ENCODE results near the gene ATP6V1B1. TPM values are rescaled to one million over a fixed set of nuclear protein-coding genes. Genes with fewer than 3 reads are reported as not detected.

ATP6V1B1 gene
- total and polyA plus RNA-seq, 2 of the 13 experiments (the other 11 are each of a cell fraction or from before 2014, with no cell fraction given), result 0.58 to 1.6 TPM

DNA sequence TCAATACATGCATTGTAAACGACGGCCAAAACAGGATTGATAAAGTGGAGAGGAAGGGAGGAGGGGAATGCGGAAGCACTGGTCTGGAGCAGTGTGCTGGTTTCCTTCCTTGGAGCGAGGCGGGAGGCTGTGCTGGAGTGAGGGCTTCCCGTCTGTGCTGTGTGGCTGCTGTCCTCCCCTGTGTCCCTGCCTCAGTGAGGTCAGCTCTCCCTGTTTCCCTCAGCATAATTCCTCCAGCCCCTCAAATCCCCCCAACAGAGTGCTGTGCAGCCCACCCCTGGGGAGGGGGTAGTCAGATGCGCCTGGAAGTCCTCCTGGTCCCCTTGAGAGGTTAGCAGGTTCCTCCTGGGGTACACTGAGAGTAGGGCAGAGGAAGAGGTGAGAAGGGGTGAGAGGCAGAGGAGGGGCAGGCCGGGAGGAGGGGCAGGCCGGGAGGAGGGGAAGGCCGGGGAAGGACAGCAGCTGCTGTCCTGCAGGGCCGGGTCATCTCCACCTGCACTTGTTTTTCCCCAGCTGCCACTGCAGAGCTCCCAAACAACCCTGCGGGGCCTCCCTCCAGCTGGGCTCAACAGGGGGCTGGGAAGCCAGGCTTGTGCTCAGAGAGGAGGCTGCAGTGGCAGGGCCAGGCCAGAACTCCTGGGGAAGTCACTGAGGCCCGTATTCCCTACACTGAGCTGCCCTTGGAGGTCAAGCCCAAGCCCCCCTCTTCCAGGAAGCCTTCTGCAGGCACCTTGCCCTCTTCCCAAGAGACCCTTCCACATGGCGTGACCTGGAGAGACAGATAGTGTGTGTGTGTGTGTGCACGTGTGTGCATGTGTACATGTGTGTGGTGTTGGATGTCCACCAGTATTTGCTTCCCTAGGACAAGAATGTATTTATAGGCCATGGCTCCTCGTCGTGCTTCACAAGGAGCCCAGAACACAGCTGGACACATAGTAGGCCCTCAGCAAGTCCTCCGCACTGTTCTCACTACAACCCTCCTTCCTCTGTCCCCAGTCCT is 13.2 kb upstream of the ATP6V1B1 start (continued):
- TF ChIP-seq BHLHE40 (IDR thresholded peaks at IDR 0.05; ENCODE audit: low read length), result no peak
- TF ChIP-seq, protein P1, sequence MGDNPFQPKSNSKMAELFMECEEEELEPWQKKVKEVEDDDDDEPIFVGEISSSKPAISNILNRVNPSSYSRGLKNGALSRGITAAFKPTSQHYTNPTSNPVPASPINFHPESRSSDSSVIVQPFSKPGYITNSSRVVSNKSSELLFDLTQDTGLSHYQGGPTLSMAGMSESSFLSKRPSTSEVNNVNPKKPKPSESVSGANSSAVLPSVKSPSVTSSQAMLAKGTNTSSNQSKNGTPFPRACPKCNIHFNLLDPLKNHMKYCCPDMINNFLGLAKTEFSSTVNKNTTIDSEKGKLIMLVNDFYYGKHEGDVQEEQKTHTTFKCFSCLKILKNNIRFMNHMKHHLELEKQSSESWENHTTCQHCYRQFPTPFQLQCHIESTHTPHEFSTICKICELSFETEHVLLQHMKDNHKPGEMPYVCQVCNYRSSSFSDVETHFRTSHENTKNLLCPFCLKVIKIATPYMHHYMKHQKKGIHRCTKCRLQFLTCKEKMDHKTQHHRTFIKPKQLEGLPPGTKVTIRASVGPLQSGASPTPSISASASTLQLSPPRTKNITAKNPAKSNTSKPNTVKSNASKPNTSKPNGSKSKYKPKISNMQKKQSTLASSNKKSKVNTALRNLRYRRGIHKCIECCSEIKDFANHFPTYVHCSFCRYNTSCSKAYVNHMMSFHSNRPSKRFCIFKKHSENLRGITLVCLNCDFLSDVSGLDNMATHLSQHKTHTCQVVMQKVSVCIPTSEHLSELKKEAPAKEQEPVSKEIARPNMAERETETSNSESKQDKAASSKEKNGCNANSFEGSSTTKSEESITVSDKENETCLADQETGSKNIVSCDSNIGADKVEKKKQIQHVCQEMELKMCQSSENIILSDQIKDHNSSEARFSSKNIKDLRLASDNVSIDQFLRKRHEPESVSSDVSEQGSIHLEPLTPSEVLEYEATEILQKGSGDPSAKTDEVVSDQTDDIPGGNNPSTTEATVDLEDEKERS (CRISPR knock-in tag; IDR thresholded peaks at IDR 0.05), result no peak
- TF ChIP-seq TP53 (CRISPR knock-in tag; conservative IDR thresholded peaks at IDR 0.05), result no peak
- no peak for TF ChIP-seq AKAP8 (CRISPR knock-in tag; IDR thresholded peaks at IDR 0.05)
- TF ChIP-seq TCF7L2 (IDR thresholded peaks at IDR 0.05; ENCODE audit: low read depth, low read length), result no peak
- TF ChIP-seq ZNF816 (CRISPR knock-in tag; IDR thresholded peaks at IDR 0.05; ENCODE audit: borderline replicate concordance), result no peak
- no peak for TF ChIP-seq FOXC1 (CRISPR knock-in tag; IDR thresholded peaks at IDR 0.05; ENCODE audit: borderline replicate concordance)
- TF ChIP-seq PCBP1 (IDR thresholded peaks at IDR 0.05; ENCODE audit: borderline replicate concordance, low read depth, low read length), result no peak
- no peak for TF ChIP-seq ZSCAN12 (CRISPR knock-in tag; IDR thresholded peaks at IDR 0.05)
- TF ChIP-seq, protein P2, sequence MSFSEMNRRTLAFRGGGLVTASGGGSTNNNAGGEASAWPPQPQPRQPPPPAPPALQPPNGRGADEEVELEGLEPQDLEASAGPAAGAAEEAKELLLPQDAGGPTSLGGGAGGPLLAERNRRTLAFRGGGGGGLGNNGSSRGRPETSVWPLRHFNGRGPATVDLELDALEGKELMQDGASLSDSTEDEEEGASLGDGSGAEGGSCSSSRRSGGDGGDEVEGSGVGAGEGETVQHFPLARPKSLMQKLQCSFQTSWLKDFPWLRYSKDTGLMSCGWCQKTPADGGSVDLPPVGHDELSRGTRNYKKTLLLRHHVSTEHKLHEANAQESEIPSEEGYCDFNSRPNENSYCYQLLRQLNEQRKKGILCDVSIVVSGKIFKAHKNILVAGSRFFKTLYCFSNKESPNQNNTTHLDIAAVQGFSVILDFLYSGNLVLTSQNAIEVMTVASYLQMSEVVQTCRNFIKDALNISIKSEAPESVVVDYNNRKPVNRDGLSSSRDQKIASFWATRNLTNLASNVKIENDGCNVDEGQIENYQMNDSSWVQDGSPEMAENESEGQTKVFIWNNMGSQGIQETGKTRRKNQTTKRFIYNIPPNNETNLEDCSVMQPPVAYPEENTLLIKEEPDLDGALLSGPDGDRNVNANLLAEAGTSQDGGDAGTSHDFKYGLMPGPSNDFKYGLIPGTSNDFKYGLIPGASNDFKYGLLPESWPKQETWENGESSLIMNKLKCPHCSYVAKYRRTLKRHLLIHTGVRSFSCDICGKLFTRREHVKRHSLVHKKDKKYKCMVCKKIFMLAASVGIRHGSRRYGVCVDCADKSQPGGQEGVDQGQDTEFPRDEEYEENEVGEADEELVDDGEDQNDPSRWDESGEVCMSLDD (CRISPR knock-in tag; IDR thresholded peaks at IDR 0.05; ENCODE audit: borderline replicate concordance), result no peak
- TF ChIP-seq SIX4 (CRISPR knock-in tag; IDR thresholded peaks at IDR 0.05), result no peak
- no peak for TF ChIP-seq SAFB2 (CRISPR knock-in tag; IDR thresholded peaks at IDR 0.05; ENCODE audit: borderline replicate concordance, low read depth)

Measured in HepG2 (cell line).